ENCODE results near the gene CASP14. TPM values are rescaled to one million over a fixed set of nuclear protein-coding genes. Genes with fewer than 3 reads are reported as not detected.
A peak's percentile ranks its signal among the peaks of the same experiment; 100 is the strongest.
"Not testable (repeated sequence)": the region's sequence is repeated elsewhere in the genome, so short reads cannot be mapped to it uniquely, and the experiment has no call there.

Gene CASP14
- total RNA-seq = not detected

DNA sequence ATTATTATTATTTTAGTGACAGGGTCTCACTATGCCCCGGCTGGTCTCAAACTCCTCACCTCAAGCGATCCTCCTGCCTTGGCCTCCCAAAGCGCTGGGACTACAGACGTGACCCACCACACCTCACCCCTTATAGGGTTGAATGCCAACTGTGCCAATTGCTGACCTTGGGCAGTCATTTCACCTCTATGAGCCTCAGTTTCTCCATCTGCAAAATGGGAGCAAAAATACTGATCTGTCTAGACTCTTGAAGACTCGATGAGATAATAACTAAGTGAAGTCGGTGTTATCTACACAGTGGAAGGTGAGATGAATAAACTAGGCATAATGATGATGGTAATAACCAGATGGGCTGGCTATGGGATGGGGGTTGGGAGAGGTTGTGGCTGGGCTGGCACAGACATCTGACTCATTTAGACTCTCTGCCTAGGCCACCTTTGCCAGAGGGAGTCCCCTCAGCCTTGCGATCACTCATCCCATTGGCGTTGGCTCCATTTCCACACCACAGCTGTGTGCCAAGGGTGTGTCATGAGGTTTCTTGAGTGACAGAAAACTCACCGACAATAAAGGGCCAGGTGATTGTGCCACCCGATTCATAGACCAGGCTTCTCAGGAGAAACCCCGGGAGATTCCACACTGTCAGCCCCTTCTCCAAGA lies at the start of gene CASP14:
TSS of gene CASP14 (plus strand) at position 596 of the 657 bp plus-strand sequence. CDS start 2,772 bp downstream, outside the sequence.
- H3K9me3 Mint-ChIP-seq = peaks cover 0 to 5% of the 10 kb centered on the region in 2 donors
- H3K36me3 Mint-ChIP-seq = no peaks in the 10 kb centered on the region
- DNase-seq (ENCODE audit: low spot score in 2 of 2) (no peak), ATAC-seq (no peak)
- no peak within 1 kb of the TSS for H3K27ac Mint-ChIP-seq

DNA sequence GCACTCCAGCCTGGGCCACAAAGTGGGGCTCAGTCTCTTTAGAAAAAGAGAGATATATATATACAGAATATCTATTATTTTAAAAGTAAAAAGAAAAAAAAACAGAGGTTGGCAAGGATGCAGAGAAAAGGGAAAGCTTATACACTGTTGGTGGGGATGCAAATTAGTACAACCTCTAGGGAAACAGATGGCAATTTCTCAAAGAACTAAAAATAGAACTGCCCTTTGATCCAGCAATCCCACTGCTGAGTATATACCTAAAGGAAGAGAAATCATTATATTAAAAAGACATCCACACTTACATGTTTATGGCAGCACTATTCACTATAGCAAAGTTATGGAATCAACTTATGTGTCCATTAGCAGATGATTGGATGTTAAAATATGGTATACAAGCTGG lies 41.0 kb upstream of the CASP14 start:
- Mint-ChIP-seq H3K36me3 (no peaks in the 10 kb centered on the region), H3K27ac (no peak overlapping the region), H3K9me3 (no peaks in the 10 kb centered on the region)
- ATAC-seq (no peak), DNase-seq (ENCODE audit: low spot score in 2 of 2) (no peak)

DNA sequence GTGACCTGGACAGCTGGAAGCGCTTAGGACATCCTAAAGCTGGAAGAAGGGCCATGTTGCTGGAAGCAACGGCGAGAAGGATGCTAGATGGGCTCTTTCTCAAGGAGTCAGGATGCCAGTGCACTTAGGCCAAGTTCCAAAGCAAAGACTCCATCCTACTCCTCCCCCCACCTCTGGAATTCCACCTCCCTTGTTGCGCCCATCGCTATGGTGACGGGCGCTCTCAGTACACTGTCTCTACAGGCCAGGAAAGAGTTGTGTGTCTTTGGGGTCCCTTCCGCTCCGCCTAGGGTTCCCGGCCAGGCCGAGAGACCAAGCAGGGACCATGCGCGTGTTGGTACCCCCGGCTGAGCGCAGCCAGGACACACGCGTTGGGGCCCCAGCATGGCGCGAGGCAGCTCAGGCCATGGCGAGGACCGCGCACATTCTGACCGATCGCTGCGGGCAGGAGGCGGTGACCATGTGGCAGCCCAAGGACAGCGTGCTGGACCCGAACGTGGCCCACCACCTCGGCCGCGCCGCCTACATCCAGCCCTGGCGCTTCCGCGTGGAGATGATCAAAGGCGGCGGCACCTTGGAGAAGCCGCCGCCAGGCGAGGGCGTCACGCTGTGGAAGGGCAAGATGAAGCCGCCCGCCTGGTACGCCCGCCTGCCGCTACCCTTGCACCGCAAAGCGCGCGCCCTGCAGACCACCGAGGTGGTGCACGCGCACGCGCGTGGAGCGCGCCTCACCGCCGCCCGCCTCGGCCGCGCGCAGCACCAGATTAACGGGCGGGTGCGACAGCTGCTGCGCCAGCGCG lies 38.6 kb upstream of the CASP14 start:
- Mint-ChIP-seq H3K36me3 (no peaks in the 10 kb centered on the region), H3K27ac (no peak overlapping the region), H3K9me3 (peaks cover 0 to 5% of the 10 kb centered on the region in 2 donors)
- DNase-seq (ENCODE audit: low spot score in 2 of 2) (no peak), ATAC-seq (no peak)

DNA sequence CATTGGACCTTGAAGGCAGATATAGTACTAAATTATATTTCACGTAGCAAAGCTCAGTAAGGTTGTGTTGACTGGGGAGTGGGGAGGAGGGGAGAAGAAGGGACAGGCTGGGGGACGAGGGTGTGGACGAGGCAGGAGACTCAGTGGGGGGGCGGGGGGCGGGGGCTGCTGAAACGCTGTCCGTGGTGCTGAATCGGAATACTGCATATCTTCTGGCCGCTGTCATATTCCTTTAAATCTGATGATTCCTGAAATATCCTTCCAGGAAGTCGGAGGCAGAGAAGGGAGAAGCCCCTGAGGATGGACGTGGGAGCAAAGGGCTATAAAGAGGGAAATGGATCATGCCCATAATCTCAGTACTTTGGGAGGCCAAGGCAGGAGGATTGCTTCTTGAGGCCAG lies 34.7 kb upstream of the CASP14 start:
- no peak for DNase-seq (ENCODE audit: low spot score in 2 of 2)
- no peak overlapping the region for H3K27ac Mint-ChIP-seq
- no peak for ATAC-seq
- H3K36me3 Mint-ChIP-seq = no peaks in the 10 kb centered on the region
- peaks cover 0 to 5% of the 10 kb centered on the region in 2 donors for H3K9me3 Mint-ChIP-seq

DNA sequence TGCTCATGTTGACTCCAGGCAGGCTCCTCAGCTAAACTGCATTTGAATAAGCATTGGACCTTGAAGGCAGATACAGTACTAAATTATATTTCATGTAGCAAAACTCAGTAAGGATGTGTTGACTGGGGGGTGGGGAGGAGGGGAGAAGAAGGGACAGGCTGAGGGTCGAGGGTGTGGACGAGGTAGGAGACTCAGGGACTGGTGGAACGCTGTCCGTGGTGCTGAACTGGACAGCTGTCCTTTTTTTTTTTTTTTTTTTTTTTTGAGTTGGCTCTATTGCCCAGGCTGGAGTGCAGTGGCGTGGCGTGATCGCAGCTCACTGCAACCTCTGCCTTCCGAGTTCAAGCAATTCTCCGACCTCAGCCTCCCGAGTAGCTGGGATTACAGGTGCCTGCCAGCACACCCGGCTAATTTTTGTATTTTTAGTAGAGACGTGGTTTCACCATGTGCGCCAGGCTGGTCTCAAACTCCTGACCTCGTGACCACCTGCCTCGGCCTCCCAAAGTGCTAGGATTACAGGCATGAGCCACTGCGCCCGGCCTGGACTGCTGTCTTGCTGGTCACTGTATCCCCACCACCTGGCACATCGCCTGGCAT lies 33.2 kb upstream of the CASP14 start:
- DNase-seq (ENCODE audit: low spot score in 2 of 2) (no peak), ATAC-seq (no peak)
- Mint-ChIP-seq H3K9me3 (peaks cover 0 to 5% of the 10 kb centered on the region in 2 donors), H3K27ac (no peak overlapping the region), H3K36me3 (no peaks in the 10 kb centered on the region)

GRCh38 chr19:15018836-15019235 lies 30.4 kb upstream of the CASP14 start:
- H3K36me3 Mint-ChIP-seq; DNase-seq (ENCODE audit: low spot score in 2 of 2); H3K27ac Mint-ChIP-seq; H3K9me3 Mint-ChIP-seq; ATAC-seq: not testable (repeated sequence)

- ATAC-seq = no peak
- Mint-ChIP-seq H3K27ac (no peak overlapping the region), H3K9me3 (no peaks in the 10 kb centered on the region), H3K36me3 (no peaks in the 10 kb centered on the region)
- DNase-seq (ENCODE audit: low spot score in 2 of 2) = no peak
Observed at GRCh38 chr19:15021286-15022007, 27.8 kb upstream of the CASP14 start.

- Mint-ChIP-seq H3K36me3 (no peaks in the 10 kb centered on the region), H3K9me3 (no peaks in the 10 kb centered on the region), H3K27ac (no peak overlapping the region)
- ATAC-seq (no peak), DNase-seq (ENCODE audit: low spot score in 2 of 2) (no peak)
Observed at GRCh38 chr19:15022752-15023151, 26.5 kb upstream of the CASP14 start.

GRCh38 chr19:15025217-15025616 lies 24.1 kb upstream of the CASP14 start:
- Mint-ChIP-seq H3K27ac (no peak overlapping the region), H3K36me3 (no peaks in the 10 kb centered on the region), H3K9me3 (no peaks in the 10 kb centered on the region)
- DNase-seq (ENCODE audit: low spot score in 2 of 2) (no peak), ATAC-seq (peak in 1 of 2 donors; percentile 43)

- Mint-ChIP-seq H3K9me3 (no peaks in the 10 kb centered on the region), H3K27ac (no peak overlapping the region), H3K36me3 (no peaks in the 10 kb centered on the region)
- DNase-seq (ENCODE audit: low spot score in 2 of 2) = no peak
- ATAC-seq = no peak
Observed at GRCh38 chr19:15028490-15028889, 20.8 kb upstream of the CASP14 start.

GRCh38 chr19:15031675-15032074 lies 17.6 kb upstream of the CASP14 start:
- no peaks in the 10 kb centered on the region for H3K9me3 Mint-ChIP-seq
- no peak overlapping the region for H3K27ac Mint-ChIP-seq
- ATAC-seq = no peak
- no peaks in the 10 kb centered on the region for H3K36me3 Mint-ChIP-seq
- no peak for DNase-seq (ENCODE audit: low spot score in 2 of 2)

- no peaks in the 10 kb centered on the region for H3K9me3 Mint-ChIP-seq
- no peak for ATAC-seq
Observed at GRCh38 chr19:15035795-15036311, 13.4 kb upstream of the CASP14 start.

GRCh38 chr19:15037586-15037985 lies 11.7 kb upstream of the CASP14 start:
- Mint-ChIP-seq H3K9me3 (no peaks in the 10 kb centered on the region), H3K27ac (no peak overlapping the region), H3K36me3 (no peaks in the 10 kb centered on the region)
- DNase-seq (ENCODE audit: low spot score in 2 of 2) = no peak
- no peak for ATAC-seq

More at GRCh38 chr19:15035795-15036311, 13.4 kb upstream of the CASP14 start:
- no peak overlapping the region for H3K27ac Mint-ChIP-seq
- no peaks in the 10 kb centered on the region for H3K36me3 Mint-ChIP-seq
- no peak for DNase-seq (ENCODE audit: low spot score in 2 of 2)

DNA sequence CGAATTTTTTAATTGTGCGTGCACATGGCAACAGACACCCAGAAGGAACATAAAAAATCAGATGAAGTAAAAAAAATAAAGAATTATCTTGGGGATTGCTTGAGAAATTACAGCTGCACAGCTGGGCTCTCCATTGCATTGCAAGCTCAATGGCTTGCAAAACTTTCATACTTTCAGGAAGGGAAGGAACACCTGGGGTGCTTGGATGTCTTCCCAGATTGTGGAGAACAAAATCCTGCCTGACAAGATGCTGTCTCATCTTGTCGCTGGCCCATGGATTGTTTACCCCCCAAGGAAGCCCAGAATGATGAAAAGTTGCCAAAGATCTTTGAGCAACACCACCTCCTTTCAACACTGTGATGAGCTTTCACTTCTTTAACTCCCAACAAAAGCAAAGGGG lies 11.0 kb upstream of the CASP14 start:
- DNase-seq (ENCODE audit: low spot score in 2 of 2) (no peak), ATAC-seq (no peak)
- Mint-ChIP-seq H3K27ac (no peak overlapping the region), H3K36me3 (no peaks in the 10 kb centered on the region), H3K9me3 (no peaks in the 10 kb centered on the region)

GRCh38 chr19:15042003-15042402 lies 7.3 kb upstream of the CASP14 start:
- Mint-ChIP-seq H3K36me3 (no peaks in the 10 kb centered on the region), H3K27ac (no peak overlapping the region), H3K9me3 (no peaks in the 10 kb centered on the region)
- DNase-seq (ENCODE audit: low spot score in 2 of 2) (no peak), ATAC-seq (no peak)

GRCh38 chr19:15042826-15043225 lies 6.5 kb upstream of the CASP14 start:
- Mint-ChIP-seq H3K36me3 (no peaks in the 10 kb centered on the region), H3K9me3 (no peaks in the 10 kb centered on the region), H3K27ac (no peak overlapping the region)
- ATAC-seq (no peak), DNase-seq (ENCODE audit: low spot score in 2 of 2) (no peak)

DNA sequence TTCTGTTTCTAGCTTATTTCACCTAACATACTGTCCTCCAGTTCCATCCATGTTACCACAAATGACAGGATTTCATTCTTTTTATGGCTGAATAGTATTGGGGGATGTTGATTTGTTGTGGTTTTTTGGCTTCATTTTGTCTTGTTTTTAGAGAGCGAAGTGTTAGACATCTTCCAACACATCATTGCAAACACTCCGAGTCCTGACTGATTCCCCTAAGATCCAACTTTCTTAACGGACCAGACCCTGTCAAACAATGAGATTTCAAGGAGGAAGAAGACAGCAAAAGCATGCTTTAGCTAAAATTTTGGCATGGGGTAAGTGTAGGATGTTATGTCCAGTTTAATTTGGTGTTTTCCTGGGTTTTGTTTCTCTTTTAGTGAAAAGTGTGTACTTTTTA lies 3.8 kb upstream of the CASP14 start:
- ATAC-seq = no peak
- Mint-ChIP-seq H3K27ac (no peak overlapping the region), H3K36me3 (no peaks in the 10 kb centered on the region), H3K9me3 (peaks cover 0 to 2% of the 10 kb centered on the region in 2 donors)
- no peak for DNase-seq (ENCODE audit: low spot score in 2 of 2)

Data from activated naive CD4-positive, alpha-beta T cell treated with anti-CD3 and anti-CD28 coated beads, Interleukin-2, amount 50 U/mL, for 72 hours (primary cell).